Activated B cell treated with CpG ODN at 0.5 μM for 24 hours (primary cell): ENCODE measurements around the gene RNASE11. TPM values are rescaled to one million over a fixed set of nuclear protein-coding genes. Genes with fewer than 3 reads are reported as not detected.

Source experiments
- ATAC-seq: fragments of 200-7000 bp; cut with Tn5 transposase; one replicate; pipeline ENCODE4 v1.10.0; 2021; ENCODE audit warnings: low read depth, mild to moderate bottlenecking, moderate library complexity
- CTCF ChIA-PET: fragments of 350-600 bp; sonication (Branson Sonifier 250); formaldehyde crosslinking; loops from one replicate; lab custom pipeline; 2021; ENCODE audit warnings: antibody characterized with exemption; lab: Charles Lee
- POLR2A ChIA-PET: fragments of 350-600 bp; sonication (Branson Sonifier 250); formaldehyde crosslinking; loops from one replicate; lab custom pipeline; 2021; ENCODE audit warnings: antibody characterized with exemption; lab: Charles Lee
- DNase-seq: peaks from one replicate; pipeline ENCODE4 v3.0.0; 2022
- H3K27ac Mint-ChIP-seq: one replicate; pipeline ENCODE4 v1.8.0; 2020; ENCODE audit warnings: mixed read lengths
- H3K27me3 Mint-ChIP-seq: one replicate; pipeline ENCODE4 v1.8.0; 2021; ENCODE audit warnings: mixed read lengths
- H3K36me3 Mint-ChIP-seq: one replicate; pipeline ENCODE4 v1.8.0; 2021; ENCODE audit warnings: low read depth, mixed read lengths
- H3K4me1 Mint-ChIP-seq: one replicate; pipeline ENCODE4 v1.8.0; 2021; ENCODE audit warnings: mixed read lengths
- H3K4me3 Mint-ChIP-seq: one replicate; pipeline ENCODE4 v1.8.0; 2020; ENCODE audit warnings: mild to moderate bottlenecking, mixed read lengths
- H3K9me3 Mint-ChIP-seq: one replicate; pipeline ENCODE4 v1.8.0; 2020; ENCODE audit warnings: mixed read lengths
- intact Hi-C: fragments of 100-400 bp; cut with micrococcal nuclease; formaldehyde crosslinking; loops from one replicate; pipeline ENCODE4 v1.15.1; 2024
- total RNA-seq: library from RNA; stranded (reverse); gene quantifications from 2 replicates; pipeline ENCODE4 v1.2.3, GENCODE V29; 2022
- TF ChIP-seq, protein P1 (sequence below): fragments of 200-600 bp; IDR thresholded peaks from one replicate; pipeline ENCODE4 v1.8.0; 2022; ENCODE audit warnings: antibody characterized with exemption, mild to moderate bottlenecking

RNASE11 gene
- total RNA-seq, 1 donor from 2014 or later, result not detected

- ChIA-PET POLR2A (interaction anchor here (0.6 kb wide), 1 partner anchor 66 kb away, joined by 8 read pairs; no protein-coding TSS in a partner anchor), CTCF (interaction anchor here (2.9 to 7.5 kb wide), 3 partner anchors 85 to 279 kb away, joined by 12 to 131 read pairs (median 53); partner anchors contain the start of gene TEP1)
- no peak overlapping the region for H3K4me3 Mint-ChIP-seq
- H3K36me3 Mint-ChIP-seq, result no peaks in the 10 kb centered on the region
- TF ChIP-seq, protein P1, sequence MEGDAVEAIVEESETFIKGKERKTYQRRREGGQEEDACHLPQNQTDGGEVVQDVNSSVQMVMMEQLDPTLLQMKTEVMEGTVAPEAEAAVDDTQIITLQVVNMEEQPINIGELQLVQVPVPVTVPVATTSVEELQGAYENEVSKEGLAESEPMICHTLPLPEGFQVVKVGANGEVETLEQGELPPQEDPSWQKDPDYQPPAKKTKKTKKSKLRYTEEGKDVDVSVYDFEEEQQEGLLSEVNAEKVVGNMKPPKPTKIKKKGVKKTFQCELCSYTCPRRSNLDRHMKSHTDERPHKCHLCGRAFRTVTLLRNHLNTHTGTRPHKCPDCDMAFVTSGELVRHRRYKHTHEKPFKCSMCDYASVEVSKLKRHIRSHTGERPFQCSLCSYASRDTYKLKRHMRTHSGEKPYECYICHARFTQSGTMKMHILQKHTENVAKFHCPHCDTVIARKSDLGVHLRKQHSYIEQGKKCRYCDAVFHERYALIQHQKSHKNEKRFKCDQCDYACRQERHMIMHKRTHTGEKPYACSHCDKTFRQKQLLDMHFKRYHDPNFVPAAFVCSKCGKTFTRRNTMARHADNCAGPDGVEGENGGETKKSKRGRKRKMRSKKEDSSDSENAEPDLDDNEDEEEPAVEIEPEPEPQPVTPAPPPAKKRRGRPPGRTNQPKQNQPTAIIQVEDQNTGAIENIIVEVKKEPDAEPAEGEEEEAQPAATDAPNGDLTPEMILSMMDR, result no peak
- H3K27me3 Mint-ChIP-seq, result no peaks in the 10 kb centered on the region
- H3K27ac Mint-ChIP-seq, result no peak overlapping the region
- DNase-seq (no peak), ATAC-seq (no peak)
- H3K9me3 Mint-ChIP-seq, result no peaks in the 10 kb centered on the region
- intact Hi-C loops, result no loop called here
- peaks cover 4% of the 10 kb centered on the region for H3K4me1 Mint-ChIP-seq
Measured at GRCh38 chr14:20606902-20607242, 19.1 kb upstream of the RNASE11 start.

GRCh38 chr14:20606190-20606901 lies 18.5 kb upstream of the RNASE11 start:
- no peak for DNase-seq
- no peak for ATAC-seq
- no peaks in the 10 kb centered on the region for H3K36me3 Mint-ChIP-seq
- H3K4me3 Mint-ChIP-seq, result no peak overlapping the region
- TF ChIP-seq, protein P1, result no peak
- H3K27ac Mint-ChIP-seq, result no peak overlapping the region
- ChIA-PET CTCF (interaction anchor here (2.9 to 7.5 kb wide), 3 partner anchors 85 to 278 kb away, joined by 12 to 131 read pairs (median 53); partner anchors contain the start of gene TEP1), POLR2A (interaction anchor here (0.6 kb wide), 1 partner anchor 66 kb away, joined by 8 read pairs; no protein-coding TSS in a partner anchor)
- H3K4me1 Mint-ChIP-seq, result peaks cover 4% of the 10 kb centered on the region
- no peaks in the 10 kb centered on the region for H3K9me3 Mint-ChIP-seq
- H3K27me3 Mint-ChIP-seq, result no peaks in the 10 kb centered on the region
- intact Hi-C loops, result no loop called here

DNA sequence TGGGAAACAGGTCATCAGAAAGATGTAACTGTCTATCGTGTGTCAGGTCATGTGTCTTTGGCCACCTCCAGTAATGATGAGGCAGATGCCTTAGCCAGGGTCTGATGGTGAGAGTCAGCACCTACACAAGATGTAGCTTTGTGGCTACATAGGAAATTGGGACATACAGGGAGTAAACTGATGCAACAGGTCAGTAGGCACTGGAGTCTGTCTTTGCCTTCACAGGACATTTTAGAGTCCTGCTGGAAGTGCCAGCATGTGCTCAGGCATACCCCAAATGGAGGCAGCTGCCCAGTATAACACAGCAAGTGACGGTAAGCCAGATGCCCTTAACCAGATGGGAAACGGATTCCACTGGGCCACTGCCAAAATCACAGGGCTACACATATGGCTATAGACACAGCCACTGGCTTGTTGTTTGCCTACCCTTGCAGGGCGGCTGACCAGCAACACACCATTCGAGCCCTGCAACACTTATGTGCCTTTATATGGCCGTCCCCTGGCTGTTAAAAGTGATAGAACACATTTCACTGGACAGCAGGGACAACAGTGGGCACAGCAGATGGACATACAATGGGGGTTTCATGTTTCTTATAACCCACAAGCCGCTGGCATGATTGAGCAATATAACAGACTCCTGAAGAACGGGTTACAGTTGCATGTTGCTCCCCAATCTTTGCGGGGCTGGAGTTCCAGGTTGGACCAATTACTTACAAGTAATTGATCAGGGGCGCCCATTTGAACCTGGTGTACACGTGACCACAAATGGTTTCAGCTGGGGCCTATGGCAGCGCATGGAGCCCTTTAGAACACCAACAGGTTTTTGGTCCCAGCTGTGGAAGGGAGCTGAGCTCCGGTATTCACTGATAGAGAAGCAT lies 16.3 kb upstream of the RNASE11 start:
- Mint-ChIP-seq H3K4me1 (peaks cover 4% of the 10 kb centered on the region), H3K27ac (no peak overlapping the region), H3K4me3 (no peak overlapping the region), H3K9me3 (no peaks in the 10 kb centered on the region), H3K36me3 (no peaks in the 10 kb centered on the region), H3K27me3 (no peaks in the 10 kb centered on the region)
- intact Hi-C loops, result no loop called here
- CTCF ChIA-PET, result interaction anchor here (6.2 to 7.5 kb wide), 2 partner anchors 190 to 276 kb away, joined by 53 to 131 read pairs; partner anchors contain the start of gene TEP1
- no peak for ATAC-seq
- POLR2A ChIA-PET, result no interaction called here
- DNase-seq, result no peak
- TF ChIP-seq, protein P1, result no peak

DNA sequence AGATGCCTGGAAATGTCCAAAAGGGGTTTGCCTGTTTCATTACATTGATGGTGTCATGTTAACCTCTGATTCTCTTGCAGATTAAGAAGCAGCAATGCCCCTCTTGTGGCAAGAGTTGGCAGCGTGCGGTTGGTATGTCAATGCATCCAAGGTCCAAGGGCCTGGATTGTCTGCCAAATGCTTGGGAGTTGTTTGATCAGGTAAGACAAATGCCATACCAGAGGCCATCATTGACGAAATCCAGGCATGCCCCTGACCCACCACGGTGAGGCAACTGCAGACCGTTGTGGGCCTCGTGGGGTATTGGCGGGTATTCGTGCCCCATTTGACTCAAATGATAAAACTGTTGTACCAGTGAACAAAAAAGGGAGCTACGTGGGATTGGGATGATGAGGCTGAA lies 14.8 kb upstream of the RNASE11 start:
- peaks cover under 1% of the 10 kb centered on the region for H3K4me1 Mint-ChIP-seq
- ATAC-seq, result no peak
- H3K27ac Mint-ChIP-seq, result no peak overlapping the region

More for the DNA sequence above, 14.8 kb upstream of the RNASE11 start:
- POLR2A ChIA-PET, result no interaction called here
- Mint-ChIP-seq H3K36me3 (no peaks in the 10 kb centered on the region), H3K9me3 (no peaks in the 10 kb centered on the region), H3K4me3 (no peak overlapping the region), H3K27me3 (no peaks in the 10 kb centered on the region)
- CTCF ChIA-PET, result no interaction called here
- intact Hi-C loops, result no loop called here
- no peak for DNase-seq
- TF ChIP-seq, protein P1, result no peak
